NCI-H460 (cell line): Measurements from ENCODE around the gene CERK. TPM values are rescaled to one million over a fixed set of nuclear protein-coding genes. Genes with fewer than 3 reads are reported as not detected.
A peak's percentile ranks its signal among the peaks of the same experiment; 100 is the strongest.

Experiments
- DNase-seq: peaks from one replicate; pipeline ENCODE4 v3.0.0-alpha.2; 2016; ENCODE audit warnings: low read depth; ENCODE audit errors: extremely low read depth
- total RNA-seq: library from RNA; depleted of rRNA; stranded (reverse); fragments of >200 nt; shearing (Covaris generic); gene quantifications from 2 replicates; pipeline ENCODE4 v1.2.3, GENCODE V29; 2014

CERK gene
- total RNA-seq, 1 experiment from 2014 or later, result 20.1 TPM

- no peak for DNase-seq
These were observed 12.4 kb upstream of the CERK start for GRCh38 chr22:46750530-46750800.

DNA sequence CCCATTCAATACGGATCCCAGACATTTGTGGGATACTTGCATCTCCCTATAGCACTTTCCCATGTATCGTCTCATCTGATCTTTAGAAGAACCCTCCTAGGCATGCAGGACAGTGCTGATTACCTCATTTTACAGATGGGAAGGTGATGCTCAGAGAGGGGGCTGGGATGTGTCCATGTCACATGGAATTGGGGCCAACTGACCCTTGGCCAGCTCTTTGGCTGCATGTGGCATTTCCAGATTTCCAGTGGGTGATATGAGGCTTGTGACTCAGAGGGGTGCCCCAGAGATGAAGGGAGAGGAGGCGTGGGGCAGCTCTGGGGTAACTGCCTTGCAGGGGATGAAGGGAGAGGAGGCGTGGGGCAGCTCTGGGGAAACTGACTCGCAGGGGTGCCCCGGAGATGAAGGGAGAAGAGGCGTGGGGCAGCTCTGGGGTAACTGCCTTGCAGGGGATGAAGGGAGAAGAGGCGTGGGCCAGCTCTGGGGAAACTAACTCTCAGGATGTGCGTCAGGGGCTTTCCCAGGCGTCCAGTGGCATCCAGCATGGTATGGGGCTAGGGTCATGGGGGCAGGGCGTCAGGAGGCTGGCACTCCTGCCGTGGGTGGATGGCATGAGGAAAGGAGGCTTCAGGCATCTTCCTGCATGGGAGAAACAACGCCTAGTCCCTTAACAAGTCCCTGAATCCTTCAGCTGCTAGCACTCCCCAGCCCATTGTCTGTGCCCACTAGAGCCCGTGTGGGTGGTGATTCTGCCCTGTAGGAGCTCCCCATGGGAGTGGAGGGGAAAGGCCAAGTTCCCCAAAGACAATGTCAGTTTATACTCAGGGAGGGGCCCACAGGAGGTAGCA is 11.9 kb upstream of the CERK start:
- DNase-seq, result no peak

DNA sequence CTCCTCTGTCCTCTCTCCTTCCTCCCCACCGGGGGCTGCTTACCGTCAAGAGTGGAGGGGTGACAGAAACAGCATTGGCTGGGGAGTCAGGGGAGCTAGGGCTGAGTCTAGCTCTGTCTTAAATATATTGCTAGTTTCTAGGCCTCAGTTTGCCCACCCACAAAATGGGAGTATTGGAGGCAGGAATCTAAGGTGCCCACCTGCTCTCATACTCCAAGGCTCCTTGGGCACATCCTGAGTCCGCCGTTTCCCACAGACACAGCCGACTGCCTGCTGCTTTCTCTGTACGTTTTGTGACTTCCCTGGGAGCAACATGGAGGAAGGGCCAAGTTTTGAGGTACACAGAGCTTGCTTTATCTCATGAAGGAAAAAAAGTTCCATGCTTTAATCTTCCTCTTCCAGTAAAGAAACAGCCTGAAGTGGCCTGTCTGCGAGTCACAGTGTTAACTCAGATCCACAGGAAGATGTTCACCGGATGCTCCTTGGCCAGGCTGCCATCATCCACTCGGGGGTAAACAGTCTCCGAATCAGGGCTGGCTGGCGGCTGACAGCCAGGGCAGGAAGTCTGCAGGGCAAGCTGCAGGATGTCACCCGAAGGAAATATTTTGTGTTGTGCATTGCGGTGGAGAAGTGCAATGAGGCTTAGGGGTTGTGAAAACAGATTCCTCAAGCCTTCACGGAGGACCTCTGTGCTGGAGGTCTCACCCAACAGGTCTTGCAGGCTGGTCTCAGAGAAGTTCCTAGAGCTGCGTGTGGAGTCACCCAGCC is 11.0 kb upstream of the CERK start:
- DNase-seq, result no peak

DNA sequence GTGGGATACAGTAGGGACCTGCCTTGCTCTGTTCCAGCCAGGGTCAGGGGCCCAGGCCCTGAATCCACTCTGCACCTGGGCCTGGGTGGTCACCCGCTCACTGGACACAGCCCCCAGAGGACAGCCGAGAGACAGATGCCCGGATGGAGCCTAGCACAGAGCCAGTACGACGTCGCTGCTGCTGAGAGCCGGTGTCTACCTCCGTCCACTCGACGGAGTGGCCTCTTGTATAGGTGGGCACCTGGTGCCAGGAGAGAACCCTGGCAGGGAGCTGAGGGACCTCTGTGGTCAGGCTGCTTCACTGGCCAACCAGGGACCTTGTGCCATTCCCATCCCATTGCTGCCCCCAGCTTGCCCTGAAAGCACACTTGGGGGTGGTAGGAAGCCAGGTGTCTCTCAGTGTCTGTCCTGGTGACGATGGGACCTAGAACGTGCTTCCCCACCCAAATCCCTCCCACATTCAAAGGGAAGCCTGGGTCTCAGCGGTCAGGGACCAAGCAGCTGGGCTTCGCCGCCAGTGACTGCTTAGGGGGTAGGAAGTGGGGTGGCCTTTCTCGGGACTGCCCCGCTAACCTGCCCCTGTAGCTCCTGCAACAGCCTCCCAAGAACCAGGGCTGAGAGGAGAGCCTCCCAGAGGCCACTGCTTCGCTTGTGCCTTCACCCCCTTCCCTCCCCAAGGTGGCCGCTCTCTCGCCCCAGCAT is 10.3 kb upstream of the CERK start:
- no peak for DNase-seq

DNA sequence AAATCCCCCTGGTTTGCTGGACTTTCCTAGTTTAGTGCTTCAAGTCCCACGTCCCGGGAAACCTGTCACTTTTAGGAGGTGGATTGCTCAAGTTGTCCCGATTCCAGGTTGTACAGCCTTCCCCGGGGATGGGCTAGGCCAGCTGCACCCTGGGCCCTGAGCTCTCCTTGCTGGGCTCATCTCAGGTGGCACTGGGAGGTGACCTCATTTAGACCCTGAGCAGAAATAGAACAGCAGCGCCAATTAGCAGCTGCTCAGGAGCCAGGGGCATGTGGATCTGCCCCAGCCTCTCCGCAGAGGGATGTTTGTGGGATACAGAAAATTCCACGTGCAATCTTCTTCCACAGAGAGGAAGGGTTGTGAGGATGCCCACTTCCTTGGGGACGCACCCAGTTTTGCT is 9.6 kb upstream of the CERK start:
- DNase-seq, result no peak

DNA sequence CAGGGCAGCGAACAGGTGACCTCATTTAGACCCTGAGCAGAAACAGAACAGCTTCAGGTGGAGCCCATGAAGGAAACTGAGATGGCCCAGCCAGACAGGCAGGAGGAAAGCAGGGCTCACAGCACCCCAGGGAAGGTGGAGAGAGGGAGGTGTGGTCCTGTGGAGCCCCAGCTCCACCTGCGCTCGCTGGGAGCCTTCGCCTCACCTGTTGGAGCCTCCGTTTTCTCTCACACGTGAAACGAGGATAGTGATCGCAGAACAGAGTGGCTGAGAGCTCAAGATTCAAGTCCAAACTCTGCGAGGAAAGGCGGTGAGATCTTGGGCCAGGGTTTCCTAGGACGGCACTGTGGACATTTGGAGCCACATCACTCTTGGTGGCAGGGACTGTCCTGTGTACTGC is 8.6 kb upstream of the CERK start:
- no peak for DNase-seq

GRCh38 chr22:46746192-46746591 is 8.1 kb upstream of the CERK start:
- no peak for DNase-seq

DNA sequence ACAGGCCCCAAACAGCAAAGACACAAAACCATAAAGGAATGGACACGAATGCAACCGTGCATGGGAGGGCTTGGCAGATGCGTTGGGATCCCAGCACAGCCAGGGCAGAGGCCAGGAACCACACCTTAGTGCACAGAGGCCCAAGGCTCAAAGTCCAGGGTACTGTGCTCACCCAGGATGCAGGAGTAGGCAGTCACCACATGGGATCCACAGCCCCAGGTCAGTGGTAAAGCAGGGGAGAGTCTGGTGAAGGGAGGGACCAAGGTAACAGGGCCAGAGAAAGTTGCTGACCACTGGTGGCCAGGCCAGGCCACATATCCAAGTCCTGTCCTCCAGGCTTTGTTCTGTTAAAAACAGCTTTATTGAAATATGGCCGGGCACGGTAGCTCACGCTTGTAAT is 6.5 kb upstream of the CERK start:
- no peak for DNase-seq

- DNase-seq, result no peak
These were observed 4.6 kb upstream of the CERK start for GRCh38 chr22:46742576-46743221.

DNA sequence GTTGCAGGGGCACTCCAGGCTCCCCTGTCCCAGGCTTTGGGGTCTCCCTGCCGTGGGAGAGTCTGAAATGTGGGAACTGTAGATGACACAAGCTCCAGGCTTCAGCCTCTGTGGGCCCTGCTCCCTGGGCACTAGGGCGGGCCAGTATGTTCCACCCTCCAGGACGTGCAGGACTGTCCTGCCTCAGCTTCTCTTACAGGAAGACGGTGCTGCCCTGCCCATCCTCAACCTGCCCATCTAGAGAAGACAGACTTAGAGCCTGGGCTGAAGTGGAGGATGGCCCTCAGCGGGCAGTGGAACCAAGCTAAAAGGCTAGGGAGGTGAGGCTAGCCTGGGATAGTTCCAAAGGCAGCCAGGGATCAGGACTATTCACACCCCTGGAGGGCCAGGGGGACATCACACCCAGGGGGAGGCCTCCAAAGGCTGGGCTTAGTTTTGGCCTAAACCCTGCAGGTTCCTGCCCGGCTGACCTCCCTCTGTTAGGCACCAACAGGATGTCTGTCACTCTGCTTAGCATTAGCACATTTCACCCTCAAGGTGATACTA is 4.0 kb upstream of the CERK start:
- DNase-seq, result no peak

DNA sequence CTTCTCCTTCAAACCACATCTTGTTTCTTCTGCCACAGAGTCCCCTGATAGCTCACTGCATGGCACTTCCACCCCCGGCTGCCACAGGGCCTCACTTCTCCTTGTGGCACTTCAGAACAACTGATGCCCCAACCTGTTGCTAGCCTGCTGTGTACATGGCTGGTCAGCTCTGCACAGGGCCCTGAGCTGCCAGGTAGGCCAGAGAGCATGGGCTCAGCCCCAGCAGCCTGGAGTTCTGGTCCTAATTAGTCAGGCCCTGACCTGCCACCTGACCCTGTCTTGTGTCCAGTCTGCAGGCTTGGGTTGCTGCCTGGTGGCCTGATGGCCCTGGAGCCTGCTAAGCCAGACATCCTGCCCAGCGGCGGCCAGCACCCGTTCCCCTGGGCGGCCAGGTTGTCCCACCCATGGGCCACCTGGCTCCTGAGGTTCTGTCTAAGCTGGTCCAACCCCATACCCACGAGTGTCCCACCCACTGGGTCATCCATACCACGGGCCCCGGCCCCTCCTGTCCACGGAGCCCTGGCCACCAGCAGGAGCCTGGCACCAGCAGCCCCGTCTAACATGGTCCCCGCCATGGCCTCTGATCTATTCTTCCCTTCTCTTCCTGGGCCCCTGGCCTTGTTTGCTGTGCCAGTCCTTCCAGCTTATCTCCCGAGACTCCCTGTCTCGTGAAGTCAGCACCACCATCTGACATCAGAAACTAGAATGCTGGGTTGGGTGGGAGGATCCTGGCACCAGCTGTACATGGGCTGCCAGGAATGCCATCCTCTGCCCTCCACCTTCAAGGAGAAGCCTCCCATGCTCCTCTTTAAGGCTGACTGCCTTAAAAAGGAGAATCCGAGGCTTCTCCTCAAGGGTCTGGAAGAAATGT is 3.1 kb upstream of the CERK start:
- DNase-seq, result no peak

- DNase-seq, result peak; percentile 67
These were observed 1.2 kb upstream of the CERK start for GRCh38 chr22:46739094-46739870.

- no peak for DNase-seq
These were observed 618 bp upstream of the CERK start for GRCh38 chr22:46738647-46739093.

GRCh38 chr22:46737105-46737975 is 712 bp downstream of the CERK start:
- no peak for DNase-seq

DNA sequence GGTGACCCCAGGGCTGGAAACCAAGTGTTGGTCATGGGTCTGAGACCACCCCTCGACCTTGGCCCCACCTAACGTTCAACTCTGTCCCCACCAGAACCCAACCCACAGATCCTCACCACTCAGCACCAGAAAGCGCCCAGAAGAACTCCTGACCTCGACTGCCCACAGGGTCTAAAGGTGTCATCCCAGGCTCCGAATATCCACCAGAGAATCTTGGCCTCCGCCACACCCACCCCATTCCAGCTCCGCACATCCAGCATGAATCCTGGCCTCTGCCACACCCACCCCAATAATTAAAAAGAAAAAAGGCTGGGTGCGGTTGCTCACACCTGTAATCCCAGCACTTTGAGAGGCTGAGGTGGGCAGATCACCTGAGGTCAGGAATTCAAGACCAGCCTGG is 1.3 kb downstream of the CERK start:
- DNase-seq, result no peak

DNA sequence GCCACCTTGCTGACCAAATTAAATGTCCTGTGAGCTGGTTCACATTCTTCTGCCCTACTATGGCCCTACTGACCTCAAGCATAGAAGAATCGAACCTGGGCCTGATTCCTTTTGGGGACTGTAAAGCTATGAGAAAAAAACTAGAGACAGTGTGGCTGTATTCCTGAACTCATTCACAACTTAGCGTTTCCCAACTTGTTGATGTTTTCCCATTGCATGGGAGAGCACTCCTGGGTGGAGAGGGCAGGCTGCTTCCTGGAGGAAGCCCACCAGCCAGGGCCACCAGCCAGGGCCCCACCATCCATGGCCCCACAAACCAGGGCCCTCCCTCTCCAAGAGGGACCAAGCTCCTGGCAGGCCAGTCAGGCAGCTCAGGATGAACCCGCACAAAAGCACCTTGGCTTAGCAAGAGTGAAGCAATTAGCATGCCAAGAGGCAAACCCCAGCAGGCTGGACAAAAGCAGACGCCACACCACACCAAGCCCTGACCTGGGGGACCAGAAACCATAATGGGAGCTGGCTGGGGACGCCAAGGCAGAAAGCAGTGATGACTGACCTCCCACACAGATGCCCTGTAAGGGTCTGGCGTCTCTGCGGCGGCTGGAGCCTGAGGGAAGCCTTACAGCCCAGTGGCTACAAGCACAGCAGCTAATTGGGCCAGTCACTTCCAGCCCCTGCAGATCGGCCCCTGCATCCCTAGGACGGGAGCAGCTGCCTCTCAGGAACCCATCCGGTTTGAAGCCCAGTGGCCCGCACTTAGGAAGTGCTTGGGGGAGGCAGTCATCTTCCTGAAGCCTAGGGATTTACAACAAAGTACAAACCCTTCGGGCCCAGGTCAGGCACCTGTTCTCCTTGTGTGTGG is 2.1 kb downstream of the CERK start:
- no peak for DNase-seq

GRCh38 chr22:46734830-46735453 is 3.1 kb downstream of the CERK start:
- no peak for DNase-seq
